Left lung (tissue), 10 donors: ENCODE results near the gene TESK2. TPM values are rescaled to one million over a fixed set of nuclear protein-coding genes. Genes with fewer than 3 reads are reported as not detected.
"Not testable (repeated sequence)": the region's sequence is repeated elsewhere in the genome, so short reads cannot be mapped to it uniquely, and the experiment has no call there.

Source experiments
- ATAC-seq: fragments of 200-7000 bp; cut with Tn5 transposase; one replicate; pipeline ENCODE4 v1.9.1; 2020; ENCODE audit warnings: moderate library complexity
- DNase-seq, 4 donors: peaks; one replicate each; pipeline ENCODE4 v3.0.0-alpha.2; 2013 to 2020
- H3K27ac ChIP-seq, 2 donors: fragments of 200-600 bp; sonication (generic) in 1 of 2; one replicate each; pipeline versions ENCODE4 v1.5.0 to v1.8.0; 2020 to 2021
- H3K27me3 ChIP-seq, 2 donors: fragments of 200-600 bp; sonication (generic) in 1 of 2; one replicate each; pipeline versions ENCODE4 v1.5.0 to v1.8.0; 2020 to 2021
- H3K36me3 ChIP-seq, 2 donors: fragments of 200-600 bp; sonication (generic) in 1 of 2; one replicate each; pipeline versions ENCODE4 v1.5.0 to v1.8.0; 2020 to 2021
- H3K4me1 ChIP-seq, 2 donors: fragments of 200-600 bp; one replicate each; pipeline ENCODE4 v1.8.0; 2021
- H3K4me3 ChIP-seq, 2 donors: fragments of 200-600 bp; sonication (generic) in 1 of 2; one replicate each; pipeline versions ENCODE4 v1.5.0 to v1.8.0; 2020 to 2021; ENCODE audit warnings: mild to moderate bottlenecking in 1 of 2
- H3K9me3 ChIP-seq, 2 donors: fragments of 200-600 bp; sonication (generic) in 1 of 2; one replicate each; pipeline versions ENCODE4 v1.5.0 to v1.8.0; 2020 to 2021
- CTCF ChIP-seq, 2 donors: fragments of 200-600 bp; sonication (generic) in 1 of 2; IDR thresholded peaks; one replicate each; pipeline versions ENCODE4 v1.5.0 to v1.8.0; 2021; ENCODE audit warnings: antibody characterized with exemption in 2 of 2
- intact Hi-C, 2 donors: fragments of 100-400 bp; cut with DNase I; formaldehyde crosslinking; loops; one replicate each; pipeline versions ENCODE4 v1.11.2 to v1.14.2; 2022
- polyA plus RNA-seq, 6 donors: library from polyadenylated mRNA; unstranded; fragments of 120-200 nt; gene quantifications; one replicate each; pipeline ENCODE4 v1.2.1, GENCODE V29; 2013; ENCODE audit not compliant: insufficient read length in 6 of 6
- total RNA-seq, 2 donors: library from RNA; stranded (reverse); fragmentation: NEBNext Ultra II Directional; extraction: Animal tissue kit (Norgen Biotek cat#: 25700); gene quantifications; one replicate each; pipeline ENCODE4 v1.2.1, GENCODE V29; 2021
- donor health status: DM: no; HTN: yes; CAD: no.
- donor health status: DM: no; HTN: no; CAD: no.

Gene TESK2
- total and polyA plus RNA-seq, 8 donors = 4.3 to 12.5 (median 9.2) TPM

DNA sequence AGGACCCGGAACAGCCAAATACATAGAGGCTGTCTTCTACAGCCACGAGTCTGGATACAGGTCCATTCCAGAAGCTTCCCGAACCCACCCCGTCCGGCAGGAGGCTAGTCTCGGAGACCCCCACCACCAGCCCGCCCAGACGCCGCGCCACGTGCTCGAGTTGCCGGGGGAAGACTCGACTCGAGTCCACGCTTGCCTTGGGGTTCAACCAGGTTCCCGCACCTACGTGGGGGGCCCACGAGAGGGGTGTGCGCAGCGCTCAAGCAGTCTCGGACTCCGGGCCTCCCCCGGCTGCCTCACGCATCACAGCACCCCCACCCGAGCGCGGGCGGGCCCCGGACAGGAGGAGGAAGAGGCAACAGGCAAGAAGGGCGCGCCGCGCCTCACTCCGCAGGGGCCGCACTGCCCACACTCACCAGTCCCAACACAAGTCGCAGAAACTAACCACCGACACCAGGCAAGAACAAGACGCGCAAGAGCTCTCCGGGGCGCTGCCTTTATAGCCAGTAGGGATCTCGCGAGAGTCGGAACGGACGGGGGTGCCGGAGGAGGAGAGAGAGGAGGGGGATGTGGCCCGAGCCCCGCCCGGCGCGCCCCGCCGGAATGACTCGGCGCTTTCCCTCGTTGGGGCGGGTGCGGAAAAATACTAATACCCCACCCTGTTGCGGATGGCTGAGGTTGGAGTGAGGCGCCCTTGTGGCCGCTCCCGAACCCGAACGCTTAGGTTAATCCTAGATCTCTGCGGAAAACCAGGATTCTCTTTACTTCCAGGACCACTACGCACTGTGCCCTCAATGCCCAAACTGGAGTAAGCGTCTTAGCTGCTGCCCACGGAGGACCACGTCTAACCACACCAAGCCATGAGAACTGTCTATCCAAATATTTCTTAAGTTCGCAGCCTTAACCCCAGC lies 30.7 kb upstream of the TESK2 start, which contains the start of gene PRDX1:
Gene PRDX1 (minus strand): TSS at position 472 of the 911 bp plus-strand sequence. CDS start 2,841 bp downstream, outside the sequence.
- intact Hi-C loops = no loop called here

DNA sequence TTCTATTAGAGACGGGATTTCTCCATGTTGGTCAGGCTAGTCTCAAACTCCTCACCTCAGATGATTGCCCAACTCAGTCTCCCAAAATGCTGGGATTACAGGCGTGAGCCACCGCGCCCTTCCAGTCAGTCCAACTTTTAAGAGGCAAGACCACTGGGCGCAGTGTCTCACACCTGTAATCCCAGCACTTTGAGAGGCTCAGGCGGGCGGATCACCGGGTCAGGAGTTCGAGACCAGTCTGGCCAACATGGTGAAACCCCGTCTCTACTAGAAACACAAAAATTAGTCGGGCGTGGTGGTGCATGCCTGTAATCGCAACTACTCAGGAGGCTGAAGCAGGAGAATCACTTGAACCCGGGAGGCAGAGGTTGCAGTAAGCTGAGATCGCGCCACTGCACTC lies 28.8 kb upstream of the TESK2 start:
- intact Hi-C loops = loop anchor here in 1 of 2 donors (10.0 kb wide), 1 partner anchor 45 kb away; no protein-coding TSS in a partner anchor
- not testable (repeated sequence) for H3K27ac ChIP-seq

More for the DNA sequence above, 30.7 kb upstream of the TESK2 start, which contains the start of gene PRDX1:
- H3K9me3 ChIP-seq = no peaks in the 10 kb centered on the region
- H3K27ac ChIP-seq = peak within 1 kb of the TSS; percentile 91 to 96
- peak in 1 of 2 donors; percentile 26 for TF ChIP-seq CTCF (IDR thresholded peaks at IDR 0.05)
- H3K4me3 ChIP-seq = peak within 1 kb of the TSS; percentile 85 to 91
- DNase-seq = peak; percentile 96 to 97 (median 96)
- peak; percentile 94 for ATAC-seq
- H3K4me1 ChIP-seq = peaks cover 17 to 28% of the 10 kb centered on the region in 2 donors
- H3K36me3 ChIP-seq = peaks cover 0 to 22% of the 10 kb centered on the region in 2 donors
- peaks cover 0 to 9% of the 10 kb centered on the region in 2 donors for H3K27me3 ChIP-seq

GRCh38 chr1:45518910-45519309 lies 27.9 kb upstream of the TESK2 start:
- peak overlapping the region in 1 of 2 donors; percentile 85 for H3K4me3 ChIP-seq
- H3K27ac ChIP-seq = no peak overlapping the region
- H3K9me3 ChIP-seq = no peaks in the 10 kb centered on the region
- H3K4me1 ChIP-seq = peaks cover 17 to 47% of the 10 kb centered on the region in 2 donors
- DNase-seq (peak in 1 of 4 donors; percentile 48), ATAC-seq (no peak)
- intact Hi-C loops = loop anchor here in 1 of 2 donors (10.0 kb wide), 1 partner anchor 46 kb away; no protein-coding TSS in a partner anchor
- TF ChIP-seq CTCF (IDR thresholded peaks at IDR 0.05) = no peak
- peaks cover 9 to 49% of the 10 kb centered on the region in 2 donors for H3K36me3 ChIP-seq
- peaks cover 0 to 9% of the 10 kb centered on the region in 2 donors for H3K27me3 ChIP-seq

More for the DNA sequence above, 28.8 kb upstream of the TESK2 start:
- Histone ChIP-seq H3K4me1 (peaks cover 17 to 42% of the 10 kb centered on the region in 2 donors), H3K36me3 (peaks cover 4 to 41% of the 10 kb centered on the region in 2 donors), H3K4me3 (peak overlapping the region in 1 of 2 donors; percentile 85)
- not testable (repeated sequence) for H3K27me3 ChIP-seq, H3K9me3 ChIP-seq, DNase-seq, ATAC-seq

DNA sequence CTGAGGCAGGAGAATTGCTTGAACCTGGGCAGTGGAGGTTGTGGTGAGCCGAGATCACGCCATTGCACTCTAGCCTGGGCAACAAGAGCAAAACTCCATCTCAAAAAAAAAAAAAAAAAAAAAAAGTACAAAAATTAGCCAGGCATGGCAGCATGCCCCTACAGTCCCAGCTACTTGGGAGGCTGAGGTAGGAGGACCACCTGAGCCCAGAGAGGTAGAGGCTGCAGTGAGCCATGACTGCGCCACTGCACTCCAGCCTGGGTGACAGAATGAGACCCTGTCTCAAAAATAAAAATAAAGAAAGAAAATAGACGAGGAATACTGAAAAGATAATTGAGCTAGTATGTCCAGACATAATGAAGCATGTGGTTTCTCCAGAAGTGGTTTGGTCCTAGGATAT lies 27.4 kb upstream of the TESK2 start:
- peaks cover 17 to 52% of the 10 kb centered on the region in 2 donors for H3K4me1 ChIP-seq
- peaks cover 9 to 55% of the 10 kb centered on the region in 2 donors for H3K36me3 ChIP-seq
- H3K27ac ChIP-seq, H3K4me3 ChIP-seq, H3K27me3 ChIP-seq, H3K9me3 ChIP-seq, DNase-seq, ATAC-seq: not testable (repeated sequence)
- intact Hi-C loops = loop anchor here in 1 of 2 donors (10.0 kb wide), 1 partner anchor 46 kb away; no protein-coding TSS in a partner anchor

DNA sequence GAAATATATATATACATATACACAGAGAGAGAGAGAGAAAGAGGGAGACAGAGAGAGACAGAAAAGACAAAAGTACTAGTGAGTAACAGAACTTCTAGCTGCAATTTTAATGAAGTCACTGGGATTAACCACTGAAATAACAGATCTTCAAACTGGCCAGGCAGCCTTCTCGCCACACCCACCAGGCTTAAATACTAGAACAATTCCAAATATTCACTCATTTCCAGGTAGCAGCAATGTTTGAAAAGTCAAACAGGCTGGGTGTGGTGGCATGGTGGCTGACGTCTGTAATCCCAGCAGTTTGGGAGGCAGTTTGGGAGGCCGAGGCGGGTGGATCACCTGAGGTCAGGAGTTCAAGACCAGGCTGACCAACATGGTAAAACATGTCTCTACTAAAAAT lies 25.5 kb upstream of the TESK2 start:
- Histone ChIP-seq H3K9me3 (no peaks in the 10 kb centered on the region), H3K4me3 (no peak overlapping the region), H3K36me3 (peaks cover 13 to 74% of the 10 kb centered on the region in 2 donors), H3K4me1 (peaks cover 22 to 49% of the 10 kb centered on the region in 2 donors), H3K27ac (no peak overlapping the region), H3K27me3 (peaks cover 0 to 9% of the 10 kb centered on the region in 2 donors)
- DNase-seq (no peak), ATAC-seq (peak; percentile 6)
- no peak for TF ChIP-seq CTCF (IDR thresholded peaks at IDR 0.05)
- intact Hi-C loops = loop anchor here in 1 of 2 donors (10.0 kb wide), 1 partner anchor 48 kb away; no protein-coding TSS in a partner anchor

DNA sequence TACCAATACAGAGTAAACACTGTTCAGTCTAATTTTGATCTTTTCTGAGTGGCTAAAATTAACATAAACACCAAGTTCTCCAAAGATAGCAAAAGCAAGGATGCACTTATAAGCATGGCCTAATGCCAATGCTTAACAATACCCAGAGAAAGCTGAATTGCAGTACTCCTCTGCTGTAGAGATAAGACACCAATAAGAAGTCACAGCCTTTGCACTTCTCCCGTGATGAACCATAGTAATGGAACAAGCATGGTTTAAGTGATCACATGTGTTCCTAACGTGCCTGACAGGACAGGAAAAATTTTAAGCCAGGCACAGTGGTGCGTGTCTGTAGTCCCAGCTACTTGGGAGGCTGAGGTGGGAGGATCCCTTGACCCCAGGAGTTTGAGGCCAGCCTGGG lies 25.1 kb upstream of the TESK2 start:
- Histone ChIP-seq H3K36me3 (peaks cover 13 to 78% of the 10 kb centered on the region in 2 donors), H3K27ac (no peak overlapping the region)
- DNase-seq = no peak

GRCh38 chr1:45513532-45514260 lies 22.7 kb upstream of the TESK2 start:
- H3K4me3 ChIP-seq, H3K9me3 ChIP-seq, DNase-seq, H3K27me3 ChIP-seq: not testable (repeated sequence)
- Histone ChIP-seq H3K27ac (peak overlapping the region; percentile 39 to 42), H3K4me1 (peaks cover 11 to 47% of the 10 kb centered on the region in 2 donors), H3K36me3 (peaks cover 13 to 100% of the 10 kb centered on the region in 2 donors)
- intact Hi-C loops = loop anchor here (5.0 to 10.0 kb wide), 2 partner anchors 51 to 54 kb away; no protein-coding TSS in a partner anchor
- peak; percentile 8 for ATAC-seq

More for the DNA sequence above, 25.1 kb upstream of the TESK2 start:
- Histone ChIP-seq H3K9me3 (no peaks in the 10 kb centered on the region), H3K27me3 (peaks cover 0 to 5% of the 10 kb centered on the region in 2 donors), H3K4me1 (peaks cover 22 to 49% of the 10 kb centered on the region in 2 donors), H3K4me3 (no peak overlapping the region)
- TF ChIP-seq CTCF (IDR thresholded peaks at IDR 0.05) = no peak
- intact Hi-C loops = loop anchor here in 1 of 2 donors (10.0 kb wide), 1 partner anchor 49 kb away; no protein-coding TSS in a partner anchor
- no peak for ATAC-seq
